Measurements from ENCODE around the gene PEX26.

GRCh38 chr22:18090286-18090685, 12.5 kb downstream of the PEX26 start:
- TF ChIP-seq, protein P1, sequence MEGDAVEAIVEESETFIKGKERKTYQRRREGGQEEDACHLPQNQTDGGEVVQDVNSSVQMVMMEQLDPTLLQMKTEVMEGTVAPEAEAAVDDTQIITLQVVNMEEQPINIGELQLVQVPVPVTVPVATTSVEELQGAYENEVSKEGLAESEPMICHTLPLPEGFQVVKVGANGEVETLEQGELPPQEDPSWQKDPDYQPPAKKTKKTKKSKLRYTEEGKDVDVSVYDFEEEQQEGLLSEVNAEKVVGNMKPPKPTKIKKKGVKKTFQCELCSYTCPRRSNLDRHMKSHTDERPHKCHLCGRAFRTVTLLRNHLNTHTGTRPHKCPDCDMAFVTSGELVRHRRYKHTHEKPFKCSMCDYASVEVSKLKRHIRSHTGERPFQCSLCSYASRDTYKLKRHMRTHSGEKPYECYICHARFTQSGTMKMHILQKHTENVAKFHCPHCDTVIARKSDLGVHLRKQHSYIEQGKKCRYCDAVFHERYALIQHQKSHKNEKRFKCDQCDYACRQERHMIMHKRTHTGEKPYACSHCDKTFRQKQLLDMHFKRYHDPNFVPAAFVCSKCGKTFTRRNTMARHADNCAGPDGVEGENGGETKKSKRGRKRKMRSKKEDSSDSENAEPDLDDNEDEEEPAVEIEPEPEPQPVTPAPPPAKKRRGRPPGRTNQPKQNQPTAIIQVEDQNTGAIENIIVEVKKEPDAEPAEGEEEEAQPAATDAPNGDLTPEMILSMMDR (IDR thresholded peaks at IDR 0.05) = no peak
- TF ChIP-seq POLR2AphosphoS5 (IDR thresholded peaks at IDR 0.05; ENCODE audit: low read depth, low read length) = no peak
